Suprapubic skin (tissue), 3 donors: Measurements from ENCODE around the gene KIAA1755.

Experiments
- CTCF ChIP-seq, 2 donors: fragments of 200-600 bp in 1 of 2; fragments of 450-650 bp in 1 of 2; sonication (generic) in 1 of 2; IDR thresholded peaks; one replicate each; pipeline ENCODE4 v1.5.1; 2016 to 2019; ENCODE audit warnings: antibody characterized with exemption in 2 of 2, mild to moderate bottlenecking in 1 of 2, moderate library complexity in 1 of 2
- POLR2A ChIP-seq, 2 donors: fragments of 450-650 bp; IDR thresholded peaks; one replicate each; pipeline ENCODE4 v1.6.1; 2017; ENCODE audit warnings: antibody characterized with exemption in 2 of 2, mild to moderate bottlenecking in 2 of 2, moderate library complexity in 2 of 2

GRCh38 chr20:38269715-38270114 is 9.2 kb upstream of the KIAA1755 start:
- TF ChIP-seq POLR2A (IDR thresholded peaks at IDR 0.05) (no peak), CTCF (IDR thresholded peaks at IDR 0.05) (no peak)
